HG03060 (cell line): Measurements from ENCODE around the gene SUV39H1.
"Not testable (repeated sequence)": the region's sequence is repeated elsewhere in the genome, so short reads cannot be mapped to it uniquely, and the experiment has no call there.

Experiments
- ATAC-seq: cut with Tn5 transposase; IDR thresholded peaks from one replicate; pipeline ENCODE4 v1.9.1; 2021; ENCODE audit warnings: low read depth, moderate number of reproducible peaks; ENCODE audit not compliant: unreplicated experiment

Gene SUV39H1

DNA sequence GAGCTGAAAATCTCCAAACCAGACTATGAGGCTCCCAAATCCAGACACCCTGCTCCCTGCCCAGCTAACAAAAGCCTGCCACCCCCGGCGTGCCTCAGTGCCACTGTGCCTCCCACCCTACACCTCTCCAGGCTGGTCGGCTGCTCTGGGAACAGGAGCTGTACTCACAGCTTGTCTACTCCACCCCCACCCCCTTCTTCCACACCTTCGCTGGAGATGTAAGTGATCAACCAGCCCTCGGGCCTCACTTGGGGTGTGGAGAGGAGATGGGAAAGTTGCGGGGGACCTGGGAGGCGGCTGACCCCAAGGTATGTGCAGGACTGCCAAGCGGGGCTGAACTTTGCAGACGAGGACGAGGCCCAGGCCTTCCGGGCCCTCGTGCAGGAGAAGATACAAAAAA, 11.1 kb upstream of the SUV39H1 start:
- ATAC-seq, result no peak

DNA sequence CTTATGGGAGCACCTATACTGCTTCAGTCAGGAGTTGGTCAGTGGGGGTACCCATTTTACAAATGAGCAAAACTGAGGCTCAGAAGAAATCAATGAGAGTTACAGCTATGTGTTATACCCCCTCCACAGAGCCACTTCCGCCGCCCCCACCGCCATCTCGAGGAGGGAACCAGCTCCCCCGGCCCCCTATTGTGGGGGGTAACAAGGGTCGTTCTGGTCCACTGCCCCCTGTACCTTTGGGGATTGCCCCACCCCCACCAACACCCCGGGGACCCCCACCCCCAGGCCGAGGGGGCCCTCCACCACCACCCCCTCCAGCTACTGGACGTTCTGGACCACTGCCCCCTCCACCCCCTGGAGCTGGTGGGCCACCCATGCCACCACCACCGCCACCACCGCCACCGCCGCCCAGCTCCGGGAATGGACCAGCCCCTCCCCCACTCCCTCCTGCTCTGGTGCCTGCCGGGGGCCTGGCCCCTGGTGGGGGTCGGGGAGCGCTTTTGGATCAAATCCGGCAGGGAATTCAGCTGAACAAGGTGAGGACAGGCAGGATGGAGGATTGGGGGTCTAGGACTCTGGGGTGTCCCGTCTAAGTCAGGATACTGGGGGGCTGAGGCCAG, 7.9 kb upstream of the SUV39H1 start:
- ATAC-seq, result no peak

DNA sequence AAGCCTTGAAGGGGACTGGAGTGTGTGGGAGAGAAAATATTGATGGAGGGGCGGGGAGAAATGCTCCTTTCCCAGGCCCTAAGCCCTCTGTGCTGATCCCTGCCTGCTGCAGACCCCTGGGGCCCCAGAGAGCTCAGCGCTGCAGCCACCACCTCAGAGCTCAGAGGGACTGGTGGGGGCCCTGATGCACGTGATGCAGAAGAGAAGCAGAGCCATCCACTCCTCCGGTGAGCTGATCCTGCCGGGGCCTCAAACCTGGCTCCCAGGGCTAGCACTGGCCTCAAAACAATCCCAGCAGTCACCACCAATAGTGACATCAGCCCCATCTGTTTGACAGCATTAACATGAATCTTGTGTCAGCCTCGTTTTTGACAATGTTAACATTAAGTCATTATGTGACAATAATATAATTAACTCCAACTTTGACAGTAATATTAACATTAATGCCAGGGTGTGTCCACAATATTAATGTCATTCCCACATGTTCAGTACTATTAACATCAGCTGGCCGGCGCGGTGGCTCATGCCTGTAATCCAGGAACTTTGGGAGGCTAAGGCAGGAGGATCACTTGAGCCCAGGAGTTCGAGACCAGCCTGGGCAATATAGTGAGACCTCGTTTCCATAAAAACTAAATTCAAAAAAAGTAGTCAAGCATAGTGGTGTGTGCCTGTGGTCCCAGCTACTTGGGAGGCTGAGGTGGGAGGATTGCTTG, 7.2 kb upstream of the SUV39H1 start:
- ATAC-seq, result no peak

DNA sequence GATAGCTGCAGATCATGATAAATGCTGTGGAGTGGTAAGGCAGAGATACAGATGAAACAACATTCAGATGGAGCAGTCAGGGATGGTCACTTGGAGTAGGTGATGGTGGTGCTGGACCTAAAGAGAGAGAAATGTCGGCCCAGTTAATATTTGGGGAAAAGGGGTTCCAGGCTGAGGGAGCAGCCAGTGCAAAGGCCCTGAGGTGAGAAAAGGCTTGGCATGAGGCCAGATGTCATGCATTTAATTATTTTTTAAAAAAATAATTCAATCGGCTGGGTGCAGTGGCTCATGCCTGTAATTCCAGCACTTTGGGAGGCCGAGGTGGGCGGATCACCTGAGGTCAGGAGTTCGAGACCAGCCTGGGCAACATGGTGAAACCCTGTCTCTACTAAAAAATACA, 4.8 kb upstream of the SUV39H1 start:
- not testable (repeated sequence) for ATAC-seq

DNA sequence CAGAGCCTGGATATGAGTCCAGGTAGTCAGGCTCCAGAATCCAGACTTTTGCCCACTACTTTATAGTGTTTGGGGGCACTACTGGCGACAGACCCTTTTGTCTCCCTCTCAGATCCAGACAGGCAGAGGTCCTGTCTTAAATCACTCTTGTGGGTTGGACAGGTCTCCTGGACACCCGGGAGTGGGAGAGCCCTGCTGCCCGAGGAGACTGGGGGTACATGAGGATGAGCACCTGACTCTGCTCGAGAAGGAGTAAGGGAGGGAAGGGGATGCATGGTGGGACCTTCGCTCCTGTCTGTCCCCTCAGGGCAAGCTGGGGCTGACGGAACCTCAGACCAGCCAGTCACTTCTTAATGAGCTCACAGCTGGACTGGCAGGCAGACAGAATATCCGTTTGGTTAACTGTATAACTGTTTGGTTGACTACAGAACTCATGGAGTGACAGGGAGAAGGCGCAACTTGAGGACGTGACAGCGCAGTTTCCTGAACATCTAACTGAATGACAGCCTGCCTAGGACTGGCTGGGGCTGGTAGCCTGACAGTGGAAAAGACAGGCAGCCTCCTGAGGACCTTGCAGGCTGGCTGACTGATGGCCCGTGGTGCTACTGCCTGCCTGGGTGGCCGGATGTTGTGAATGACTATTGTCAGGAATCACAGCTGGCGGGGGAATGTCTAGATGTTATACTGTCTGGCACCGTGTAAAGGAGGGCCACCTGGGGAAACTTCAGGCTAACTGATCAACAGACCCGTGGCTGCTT, 1.6 kb upstream of the SUV39H1 start:
- ATAC-seq, result no peak

DNA sequence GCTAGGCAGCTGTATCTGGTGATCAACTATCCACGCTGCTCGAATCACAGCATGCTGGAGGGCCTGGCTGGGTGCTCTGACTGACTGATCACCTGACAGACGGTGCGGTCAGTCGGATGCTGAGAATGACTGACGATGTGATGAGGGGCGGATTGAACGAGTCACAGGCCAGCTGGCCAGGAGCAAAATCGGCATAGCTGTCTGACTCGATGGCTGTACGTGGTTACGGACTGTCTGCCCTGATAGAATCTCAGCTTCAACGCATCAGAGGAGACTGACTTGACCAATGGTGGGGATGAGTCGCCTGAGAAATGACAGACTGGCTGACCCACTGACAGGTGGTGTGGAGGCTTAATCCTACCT, 1.0 kb upstream of the SUV39H1 start:
- ATAC-seq, result no peak

DNA sequence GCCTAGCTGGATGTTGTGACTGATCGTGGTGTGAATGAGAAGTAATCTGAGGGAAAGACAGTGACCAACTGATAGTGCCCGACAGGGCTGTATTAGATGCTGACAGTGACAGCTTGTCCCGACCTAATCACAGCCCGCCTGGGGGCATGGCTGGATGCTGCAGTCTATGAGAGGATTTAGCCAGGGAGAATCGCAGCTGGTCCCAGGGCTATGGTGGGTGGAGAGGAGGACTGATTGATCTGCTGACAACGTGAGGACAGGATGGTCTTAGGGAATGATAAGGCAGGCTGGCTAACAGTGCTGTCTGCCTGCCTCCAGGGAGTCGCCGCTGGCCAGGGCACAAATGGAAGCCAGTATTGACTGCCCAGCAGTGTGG, 621 bp upstream of the SUV39H1 start:
- no peak for ATAC-seq

DNA sequence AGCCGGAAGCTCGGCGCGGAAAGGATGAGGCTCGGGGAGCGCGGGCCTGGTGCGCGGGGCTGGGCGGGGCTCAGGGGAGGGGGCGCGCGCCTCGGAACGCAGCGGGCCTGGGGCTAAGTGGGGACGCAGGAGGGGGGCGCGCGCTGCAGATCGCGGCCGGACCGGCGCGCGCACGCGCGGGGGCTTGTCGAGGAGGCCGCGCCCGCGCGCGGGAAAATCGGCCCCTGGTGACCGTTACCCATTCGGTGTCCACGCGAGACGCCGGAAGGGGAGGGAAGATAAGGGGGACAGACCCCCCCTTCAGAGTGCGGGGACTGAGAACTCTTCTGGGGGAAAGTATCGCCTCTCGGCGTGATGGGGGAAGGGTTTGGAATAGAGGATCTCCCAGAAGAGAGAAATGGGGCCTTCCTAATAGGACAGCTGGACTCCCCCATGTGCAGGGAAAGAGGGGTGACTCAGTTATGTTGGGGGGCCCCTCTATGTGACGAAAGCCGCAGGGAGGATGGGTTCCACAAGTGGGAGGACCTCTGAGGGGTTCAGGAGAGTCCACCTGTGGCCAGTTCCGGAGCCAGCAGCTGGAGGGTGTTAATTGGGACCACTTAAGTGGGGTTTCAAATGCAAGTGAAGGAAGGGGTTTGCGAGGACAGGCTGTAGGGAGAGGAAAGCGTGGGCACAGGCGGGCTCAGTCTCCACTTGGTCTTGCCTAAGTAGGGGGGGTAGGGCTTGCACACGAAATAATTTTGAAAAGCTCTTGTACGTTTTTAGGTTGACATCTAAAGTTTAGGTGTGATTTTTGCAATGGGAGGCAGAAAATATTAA, 584 bp downstream of the SUV39H1 start:
- ATAC-seq, result no peak

DNA sequence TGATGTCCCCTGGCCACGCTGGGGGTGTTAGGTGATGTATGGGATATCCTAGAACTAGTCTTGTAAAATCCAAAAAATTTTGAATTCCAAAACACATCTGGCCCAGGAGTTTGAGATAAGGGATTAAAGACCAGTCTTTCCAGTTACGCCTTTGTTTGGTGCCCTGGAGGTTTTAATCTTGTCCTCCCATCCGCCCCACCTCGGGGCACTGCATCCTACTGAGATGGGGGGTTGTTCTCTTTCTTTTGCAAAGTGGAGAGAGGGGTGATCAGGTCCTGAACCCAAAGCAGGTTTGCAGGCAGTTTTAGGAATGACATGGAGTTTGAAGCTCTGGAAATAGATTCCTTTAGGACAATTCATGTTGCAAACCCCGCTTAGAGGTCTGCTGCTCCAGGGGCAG, 1.8 kb downstream of the SUV39H1 start:
- no peak for ATAC-seq

DNA sequence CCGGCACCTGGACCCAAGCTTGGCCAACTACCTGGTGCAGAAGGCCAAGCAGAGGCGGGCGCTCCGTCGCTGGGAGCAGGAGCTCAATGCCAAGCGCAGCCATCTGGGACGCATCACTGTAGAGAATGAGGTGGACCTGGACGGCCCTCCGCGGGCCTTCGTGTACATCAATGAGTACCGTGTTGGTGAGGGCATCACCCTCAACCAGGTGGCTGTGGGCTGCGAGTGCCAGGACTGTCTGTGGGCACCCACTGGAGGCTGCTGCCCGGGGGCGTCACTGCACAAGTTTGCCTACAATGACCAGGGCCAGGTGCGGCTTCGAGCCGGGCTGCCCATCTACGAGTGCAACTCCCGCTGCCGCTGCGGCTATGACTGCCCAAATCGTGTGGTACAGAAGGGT, 3.7 kb downstream of the SUV39H1 start:
- no peak for ATAC-seq

DNA sequence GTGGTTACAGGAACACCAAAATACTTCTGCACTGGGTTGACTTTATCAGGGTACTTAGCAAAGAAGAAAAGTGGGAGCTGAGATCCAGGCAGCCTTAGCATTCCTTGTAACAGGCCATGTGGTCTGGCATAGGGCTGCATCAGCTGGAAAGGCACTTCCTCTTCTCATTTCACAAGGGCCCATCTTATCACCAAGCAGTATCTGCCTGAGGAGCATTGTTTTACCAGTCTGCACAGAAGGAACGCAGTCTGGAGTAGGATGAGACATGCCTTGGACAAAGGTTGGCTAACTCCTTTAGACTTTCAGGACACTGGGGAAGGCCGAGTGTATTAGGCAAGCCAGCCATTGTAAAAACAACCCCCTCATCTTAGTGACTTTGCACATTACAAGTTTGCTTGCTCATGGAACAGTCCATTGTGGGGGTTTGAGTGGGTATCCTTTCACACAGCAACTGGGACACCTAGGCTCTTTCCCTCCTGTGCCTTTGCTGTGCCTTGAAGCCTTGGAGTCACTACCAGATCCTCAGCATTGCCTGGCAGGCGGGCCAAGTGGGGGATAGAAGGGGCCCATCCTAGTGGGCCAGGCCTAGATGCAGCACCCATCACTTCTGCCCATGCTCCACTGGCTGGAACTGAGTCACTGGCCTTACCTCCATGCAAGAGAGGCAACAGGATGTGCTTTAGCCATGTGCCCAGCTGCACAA, 4.6 kb downstream of the SUV39H1 start:
- no peak for ATAC-seq

DNA sequence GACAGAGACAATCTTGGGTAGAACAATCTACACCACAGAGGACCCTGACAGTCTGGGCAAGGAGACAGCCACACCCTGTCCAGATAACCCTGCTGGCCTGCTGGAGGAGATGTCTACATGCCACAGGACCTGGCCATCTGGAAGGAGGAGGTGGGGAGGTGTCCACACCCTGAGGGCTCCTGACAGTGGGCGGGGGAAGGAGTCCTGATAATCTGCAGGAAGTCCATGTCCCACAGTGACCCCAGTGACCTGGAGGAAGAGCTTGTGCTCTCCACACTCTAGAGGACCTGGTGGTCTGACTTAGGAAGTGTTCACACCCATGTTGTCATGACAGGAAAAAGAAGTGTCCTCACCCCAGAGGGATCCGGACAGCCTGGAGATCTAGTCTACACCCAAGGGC, 5.5 kb downstream of the SUV39H1 start:
- no peak for ATAC-seq

DNA sequence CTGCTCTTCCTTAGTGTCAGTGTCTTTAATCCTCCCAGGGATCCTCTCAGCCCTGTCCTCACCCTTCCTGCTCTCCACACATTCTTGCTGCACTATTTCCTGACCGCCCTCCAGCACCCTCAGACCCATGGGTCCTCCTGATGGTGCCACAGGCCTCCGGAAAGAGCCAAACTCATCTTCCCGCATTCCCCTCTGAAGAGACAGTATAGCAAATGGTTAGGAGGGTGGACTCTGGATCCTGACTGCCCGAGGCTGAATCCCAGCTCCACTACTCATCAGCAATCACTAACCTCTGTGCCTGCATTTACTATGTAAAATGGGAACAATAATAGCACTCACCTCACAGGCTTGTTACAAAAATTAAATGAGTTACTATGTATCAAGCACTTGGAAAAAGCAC, 6.2 kb downstream of the SUV39H1 start:
- no peak for ATAC-seq

DNA sequence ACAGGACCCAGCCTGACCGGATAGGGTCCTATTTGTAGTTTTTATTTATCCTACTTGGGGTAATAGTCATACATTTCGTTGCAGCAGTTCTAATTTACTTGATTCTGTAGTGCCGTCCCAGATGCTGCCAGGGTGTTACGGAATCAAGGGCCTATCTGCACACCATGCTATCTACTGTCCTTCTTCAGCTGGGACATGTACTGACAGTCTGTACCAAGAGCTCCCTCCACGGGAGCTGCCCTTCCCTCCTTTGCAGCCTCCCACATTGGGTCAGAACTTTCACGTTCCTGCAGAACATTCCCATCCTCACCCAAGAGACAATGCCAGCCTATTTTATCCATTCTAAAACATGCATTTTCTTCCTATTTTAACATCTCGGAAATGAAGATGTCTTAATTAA, 6.7 kb downstream of the SUV39H1 start:
- no peak for ATAC-seq

DNA sequence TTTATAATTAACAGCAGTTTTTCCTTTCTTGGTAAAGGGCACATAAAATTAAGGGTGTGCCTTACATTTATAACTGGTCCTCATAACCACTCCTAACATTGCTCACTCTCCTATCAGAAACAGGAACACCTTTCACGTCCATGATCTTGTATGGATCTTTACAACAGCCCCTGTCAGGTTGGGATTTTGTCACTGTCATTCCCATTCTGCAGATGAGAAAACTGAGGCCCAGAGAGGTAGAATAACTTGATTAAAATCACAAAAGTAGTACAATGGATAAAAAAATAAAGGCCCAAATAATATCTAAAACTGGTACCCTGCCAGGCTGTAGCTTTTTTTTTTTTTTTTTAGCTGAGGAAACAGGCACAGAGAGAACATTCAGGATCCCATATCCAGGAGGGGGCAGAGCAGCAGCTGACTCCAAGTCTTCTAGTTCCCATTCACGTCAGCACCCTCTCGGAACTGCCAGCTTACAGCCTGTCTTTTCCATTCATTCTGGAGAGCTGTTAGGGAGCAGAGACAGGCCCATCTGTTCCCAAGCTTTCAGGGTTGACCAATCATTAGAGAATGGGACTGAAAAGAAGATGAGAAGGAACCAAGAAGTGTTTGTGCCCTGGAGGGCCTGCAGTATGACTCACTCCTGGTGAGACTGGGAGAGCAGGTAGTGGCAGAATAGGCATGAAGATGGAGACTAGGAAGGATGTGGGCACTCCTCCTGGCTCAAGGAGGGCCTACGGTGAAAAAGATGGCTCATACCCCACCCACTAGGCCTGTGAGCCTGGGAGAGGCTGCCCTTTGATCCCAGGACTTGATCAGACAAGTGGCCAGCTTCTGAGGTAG, 7.3 kb downstream of the SUV39H1 start:
- no peak for ATAC-seq

DNA sequence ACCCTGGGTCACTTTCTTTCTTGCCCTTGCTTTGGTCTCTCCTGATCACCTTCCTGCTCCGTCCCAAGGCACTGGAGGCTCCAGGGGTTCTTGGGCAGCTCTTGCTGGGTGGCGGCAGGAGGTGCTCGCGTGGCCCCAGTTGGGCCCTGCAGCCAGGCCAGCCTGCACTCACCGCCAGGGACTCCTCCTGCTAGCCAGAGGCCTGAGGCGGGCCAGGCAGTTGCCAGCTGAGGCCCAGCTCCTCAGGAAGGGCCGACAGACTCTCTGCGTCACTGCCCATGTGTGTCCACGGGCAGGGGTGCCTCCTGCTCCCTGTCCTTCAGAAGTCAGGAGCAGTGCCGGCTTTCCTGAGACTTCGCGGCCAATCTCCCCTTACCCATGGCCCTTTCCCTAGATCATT, 9.3 kb downstream of the SUV39H1 start:
- ATAC-seq, result no peak

DNA sequence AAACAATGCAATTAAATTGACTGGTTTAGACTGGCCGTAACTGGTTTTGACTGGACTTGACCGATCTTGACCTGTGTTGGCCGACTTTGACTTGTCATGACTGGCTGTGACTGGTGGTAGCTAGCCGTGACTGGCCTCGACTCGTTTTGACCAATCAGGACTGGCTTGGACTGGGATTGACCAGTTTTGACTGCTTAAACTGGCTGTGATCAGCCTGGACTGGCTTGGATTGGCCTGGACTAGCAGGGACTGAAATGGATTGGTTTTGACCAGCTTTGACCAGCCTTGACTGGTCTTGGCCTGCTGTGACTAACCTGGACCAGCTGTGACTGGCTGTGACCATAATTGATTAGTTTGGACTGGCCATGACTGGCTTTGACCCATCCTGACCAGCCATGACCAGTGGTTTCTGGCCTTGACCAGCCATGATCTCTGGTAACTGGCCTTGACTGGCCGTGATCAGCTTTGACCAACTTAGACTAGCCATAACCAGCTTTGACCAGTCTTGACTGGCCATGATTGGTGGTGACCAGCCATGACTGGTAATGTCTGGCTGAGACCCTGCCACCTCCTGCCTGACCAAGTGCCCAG, 13.1 kb downstream of the SUV39H1 start:
- ATAC-seq, result no peak

DNA sequence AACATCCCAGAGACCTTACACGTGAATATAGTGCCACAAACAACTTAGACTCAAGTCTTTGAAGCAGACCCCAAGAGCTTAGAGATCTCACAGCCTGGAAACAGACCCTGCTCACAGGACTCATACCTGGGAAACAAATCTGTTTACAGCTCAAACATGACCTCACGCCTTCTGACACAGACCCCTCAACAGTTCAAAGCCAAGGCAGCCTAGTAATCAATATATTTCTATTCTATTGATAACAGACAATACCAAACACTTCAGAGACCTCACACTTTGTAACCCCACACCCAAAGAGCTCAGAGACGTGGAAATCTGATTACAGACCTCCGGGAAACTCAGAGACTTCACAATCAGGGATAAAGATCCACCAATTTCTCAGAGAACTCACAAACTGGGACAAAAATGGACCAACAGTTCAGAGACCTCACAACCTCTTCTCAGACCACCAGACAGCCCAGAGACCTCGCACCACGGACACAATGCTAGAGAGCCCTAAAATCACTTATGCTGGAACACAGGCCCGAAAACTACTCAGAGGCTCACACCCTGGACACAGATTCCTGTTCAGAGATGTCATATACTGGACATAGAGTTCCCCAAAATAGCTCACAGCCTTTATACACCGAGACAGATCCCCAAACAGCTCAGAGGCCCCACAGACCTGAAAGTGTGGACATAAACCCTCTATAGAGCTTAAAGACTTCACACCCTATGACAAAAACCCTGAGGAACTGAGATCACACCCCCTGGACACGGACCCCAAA, 14.8 kb downstream of the SUV39H1 start:
- ATAC-seq, result no peak
